ENCODE data around the gene CYB5A.

Gene CYB5A

GRCh38 chr18:74250131-74250530, 41.6 kb downstream of the CYB5A start:
- no peak for TF ChIP-seq CREB1 (IDR thresholded peaks at IDR 0.05; ENCODE audit: low read depth)
- no peak for TF ChIP-seq USF1 (IDR thresholded peaks at IDR 0.05)
- no peak for TF ChIP-seq TCF12 (IDR thresholded peaks at IDR 0.05; ENCODE audit: low read depth)
- TF ChIP-seq RAD21 (IDR thresholded peaks at IDR 0.05; ENCODE audit: low read depth) = no peak
- no peak for TF ChIP-seq CEBPB (IDR thresholded peaks at IDR 0.05)
- TF ChIP-seq YY1 (IDR thresholded peaks at IDR 0.05; ENCODE audit: low read depth) = no peak
- no peak for TF ChIP-seq EP300 (IDR thresholded peaks at IDR 0.05; ENCODE audit: borderline replicate concordance)
- no peak for TF ChIP-seq TEAD4 (IDR thresholded peaks at IDR 0.05)
- TF ChIP-seq TAF1 (IDR thresholded peaks at IDR 0.05; ENCODE audit: low read depth) = no peak
- no peak for TF ChIP-seq EGR1 (IDR thresholded peaks at IDR 0.05)
- TF ChIP-seq NFIC (IDR thresholded peaks at IDR 0.05) = no peak
- TF ChIP-seq MAX (IDR thresholded peaks at IDR 0.05) = no peak
- no peak for TF ChIP-seq ZBTB7A (IDR thresholded peaks at IDR 0.05; ENCODE audit: low read depth)
- no peak for TF ChIP-seq REST (IDR thresholded peaks at IDR 0.05; ENCODE audit: low read depth)
- TF ChIP-seq FOXM1 (IDR thresholded peaks at IDR 0.05; ENCODE audit: borderline replicate concordance, low read depth) = no peak

GRCh38 chr18:74249181-74249968, 42.4 kb downstream of the CYB5A start:
- no peak for TF ChIP-seq ZBTB7A (IDR thresholded peaks at IDR 0.05; ENCODE audit: low read depth)
- TF ChIP-seq RAD21 (IDR thresholded peaks at IDR 0.05; ENCODE audit: low read depth) = no peak
- no peak for TF ChIP-seq USF1 (IDR thresholded peaks at IDR 0.05)
- no peak for TF ChIP-seq EGR1 (IDR thresholded peaks at IDR 0.05)

- no peak for TF ChIP-seq FOXM1 (IDR thresholded peaks at IDR 0.05; ENCODE audit: borderline replicate concordance, low read depth)
- no peak for TF ChIP-seq YY1 (IDR thresholded peaks at IDR 0.05; ENCODE audit: low read depth)
- TF ChIP-seq NFIC (IDR thresholded peaks at IDR 0.05) = no peak
- TF ChIP-seq USF1 (IDR thresholded peaks at IDR 0.05) = no peak
- TF ChIP-seq TCF12 (IDR thresholded peaks at IDR 0.05; ENCODE audit: low read depth) = no peak
- no peak for TF ChIP-seq CEBPB (IDR thresholded peaks at IDR 0.05)
Observed at GRCh38 chr18:74248595-74248994, 43.2 kb downstream of the CYB5A start.

GRCh38 chr18:74248189-74248588, 43.6 kb downstream of the CYB5A start:
- no peak for TF ChIP-seq USF1 (IDR thresholded peaks at IDR 0.05)
- TF ChIP-seq FOXM1 (IDR thresholded peaks at IDR 0.05; ENCODE audit: borderline replicate concordance, low read depth) = no peak
- no peak for TF ChIP-seq TEAD4 (IDR thresholded peaks at IDR 0.05)
- TF ChIP-seq REST (IDR thresholded peaks at IDR 0.05; ENCODE audit: low read depth) = no peak
- no peak for TF ChIP-seq CEBPB (IDR thresholded peaks at IDR 0.05)
- TF ChIP-seq ZBTB7A (IDR thresholded peaks at IDR 0.05; ENCODE audit: low read depth) = no peak
- TF ChIP-seq CREB1 (IDR thresholded peaks at IDR 0.05; ENCODE audit: low read depth) = no peak
- TF ChIP-seq EP300 (IDR thresholded peaks at IDR 0.05; ENCODE audit: borderline replicate concordance) = no peak
- no peak for TF ChIP-seq YY1 (IDR thresholded peaks at IDR 0.05; ENCODE audit: low read depth)

- no peak for TF ChIP-seq TEAD4 (IDR thresholded peaks at IDR 0.05)
Observed at GRCh38 chr18:74244554-74244953, 47.2 kb downstream of the CYB5A start.

GRCh38 chr18:74243127-74243526, 48.6 kb downstream of the CYB5A start:
- TF ChIP-seq NFIC (IDR thresholded peaks at IDR 0.05) (no peak), REST (IDR thresholded peaks at IDR 0.05; ENCODE audit: low read depth) (no peak), EGR1 (IDR thresholded peaks at IDR 0.05) (no peak), RAD21 (IDR thresholded peaks at IDR 0.05; ENCODE audit: low read depth) (no peak), CREB1 (IDR thresholded peaks at IDR 0.05; ENCODE audit: low read depth) (no peak), YY1 (IDR thresholded peaks at IDR 0.05; ENCODE audit: low read depth) (no peak), MAX (IDR thresholded peaks at IDR 0.05) (no peak), USF1 (IDR thresholded peaks at IDR 0.05) (no peak), TEAD4 (IDR thresholded peaks at IDR 0.05) (no peak), FOXM1 (IDR thresholded peaks at IDR 0.05; ENCODE audit: borderline replicate concordance, low read depth) (no peak), EP300 (IDR thresholded peaks at IDR 0.05; ENCODE audit: borderline replicate concordance) (no peak), TAF1 (IDR thresholded peaks at IDR 0.05; ENCODE audit: low read depth) (no peak)

Data from Ishikawa (cell line).